WERI-Rb-1 (cell line): ENCODE results near the gene RMI2.

Experiments
- DNase-seq: peaks from one replicate; pipeline ENCODE4 v3.0.0-alpha.2; 2020
- H3K27ac ChIP-seq: fragments of 250-450 bp; sonication (Bioruptor Pico); 2 replicates; pipeline ENCODE4 v1.5.1; 2020; ENCODE audit warnings: mild to moderate bottlenecking, moderate library complexity
- H3K27me3 ChIP-seq: fragments of 250-450 bp; sonication (Bioruptor Pico); 2 replicates; pipeline ENCODE4 v1.5.1; 2021; ENCODE audit warnings: mild to moderate bottlenecking, low read depth, moderate library complexity; ENCODE audit not compliant: insufficient read depth, severe bottlenecking
- H3K36me3 ChIP-seq: fragments of 250-450 bp; sonication (Bioruptor Pico); 2 replicates; pipeline ENCODE4 v1.5.1; 2020; ENCODE audit warnings: mild to moderate bottlenecking, moderate library complexity
- H3K4me3 ChIP-seq: 2 replicates; pipeline ENCODE4 v1.5.1; 2011; ENCODE audit warnings: low read depth, mild to moderate bottlenecking, control low read depth, low read length
- H3K9me3 ChIP-seq: fragments of 250-450 bp; sonication (Bioruptor Pico); 2 replicates; pipeline ENCODE4 v1.5.1; 2021; ENCODE audit warnings: mild to moderate bottlenecking, moderate library complexity; ENCODE audit not compliant: severe bottlenecking
- CTCF ChIP-seq: IDR thresholded peaks from 2 replicates; pipeline ENCODE4 v1.5.1; 2011; ENCODE audit warnings: low read depth, mild to moderate bottlenecking, control low read depth, inconsistent platforms, low read length

Gene RMI2

GRCh38 chr16:11326084-11326736 is 19.0 kb upstream of the RMI2 start:
- TF ChIP-seq CTCF, result no peak
- Histone ChIP-seq H3K36me3 (no peaks in the 10 kb centered on the region), H3K4me3 (no peak overlapping the region), H3K9me3 (no peaks in the 10 kb centered on the region), H3K27ac (no peak overlapping the region), H3K27me3 (no peaks in the 10 kb centered on the region)
- no peak for DNase-seq

DNA sequence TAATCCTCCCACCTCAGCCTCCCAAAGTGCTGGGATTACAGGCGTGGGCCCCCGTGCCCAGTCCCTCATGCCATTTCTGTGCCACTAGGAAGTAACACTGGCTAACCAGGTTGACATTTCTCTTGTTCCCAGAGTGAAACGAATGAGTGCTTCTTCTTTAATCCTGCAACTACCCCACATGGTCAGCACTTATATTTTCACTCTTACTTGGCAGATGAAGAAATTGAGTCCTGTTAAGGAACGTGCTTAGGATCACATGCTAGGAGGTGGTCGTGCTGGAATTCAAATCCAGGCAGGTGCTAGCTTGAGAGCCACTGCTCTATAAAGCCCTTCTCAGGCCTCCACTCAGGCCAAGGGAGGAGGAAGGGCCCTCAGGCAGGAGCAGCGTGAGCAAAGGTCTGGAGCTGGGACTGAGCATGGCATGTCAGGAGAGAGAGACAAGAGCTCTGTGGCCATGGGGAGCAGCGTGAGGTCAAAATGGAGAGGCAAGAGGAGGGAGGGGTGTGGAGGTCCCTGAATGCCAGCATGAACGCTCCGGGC is 18.5 kb upstream of the RMI2 start:
- Histone ChIP-seq H3K36me3 (no peaks in the 10 kb centered on the region), H3K9me3 (no peaks in the 10 kb centered on the region), H3K27me3 (no peaks in the 10 kb centered on the region), H3K4me3 (no peak overlapping the region), H3K27ac (no peak overlapping the region)
- DNase-seq, result no peak
- TF ChIP-seq CTCF, result no peak

DNA sequence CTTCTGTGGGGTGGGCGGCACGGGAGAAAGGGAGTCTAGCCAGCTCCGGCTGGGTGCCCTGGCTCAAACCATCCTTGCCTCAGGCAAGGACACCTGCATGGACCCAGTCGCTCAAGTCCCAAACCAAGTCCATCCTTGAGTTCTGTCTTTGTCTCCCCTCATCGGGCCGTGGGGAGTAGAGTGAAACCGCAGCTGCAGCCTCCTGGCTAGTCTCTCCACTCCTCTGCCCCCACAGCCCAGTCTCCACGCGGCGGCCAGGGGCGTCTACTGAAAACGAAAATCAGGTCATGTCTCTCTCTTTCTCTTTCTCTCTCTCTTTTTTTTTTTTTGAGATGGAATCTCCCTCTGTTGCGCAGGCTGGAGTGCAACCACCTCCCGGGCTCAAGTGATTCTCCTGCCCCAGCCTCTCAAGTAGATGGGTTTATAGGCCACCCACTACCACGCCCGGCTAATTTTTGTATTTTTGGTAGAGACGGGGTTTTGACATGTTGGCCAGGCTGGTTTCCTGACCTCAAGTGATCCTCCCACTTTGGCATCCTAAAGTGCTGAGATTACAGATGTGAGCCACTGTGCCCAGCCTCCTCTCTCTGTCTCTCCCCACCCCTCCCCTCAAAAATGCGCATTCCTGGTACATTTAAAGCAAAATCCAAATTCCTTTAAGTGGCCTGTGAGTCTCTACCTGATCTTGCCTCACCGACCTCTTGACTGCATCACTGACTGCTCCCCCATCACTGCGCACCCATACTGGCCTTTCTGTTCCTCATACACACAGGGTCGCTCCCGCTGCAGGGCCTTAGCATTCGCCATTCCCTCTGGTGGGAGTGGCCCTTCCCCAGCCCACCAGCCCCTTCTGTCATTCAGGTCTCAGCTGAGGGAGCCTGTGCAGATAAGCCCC is 17.7 kb upstream of the RMI2 start:
- H3K9me3 ChIP-seq, result no peaks in the 10 kb centered on the region
- no peaks in the 10 kb centered on the region for H3K27me3 ChIP-seq
- no peaks in the 10 kb centered on the region for H3K36me3 ChIP-seq
- H3K27ac ChIP-seq, result no peak overlapping the region
- DNase-seq, result no peak
- no peak for TF ChIP-seq CTCF
- no peak overlapping the region for H3K4me3 ChIP-seq

DNA sequence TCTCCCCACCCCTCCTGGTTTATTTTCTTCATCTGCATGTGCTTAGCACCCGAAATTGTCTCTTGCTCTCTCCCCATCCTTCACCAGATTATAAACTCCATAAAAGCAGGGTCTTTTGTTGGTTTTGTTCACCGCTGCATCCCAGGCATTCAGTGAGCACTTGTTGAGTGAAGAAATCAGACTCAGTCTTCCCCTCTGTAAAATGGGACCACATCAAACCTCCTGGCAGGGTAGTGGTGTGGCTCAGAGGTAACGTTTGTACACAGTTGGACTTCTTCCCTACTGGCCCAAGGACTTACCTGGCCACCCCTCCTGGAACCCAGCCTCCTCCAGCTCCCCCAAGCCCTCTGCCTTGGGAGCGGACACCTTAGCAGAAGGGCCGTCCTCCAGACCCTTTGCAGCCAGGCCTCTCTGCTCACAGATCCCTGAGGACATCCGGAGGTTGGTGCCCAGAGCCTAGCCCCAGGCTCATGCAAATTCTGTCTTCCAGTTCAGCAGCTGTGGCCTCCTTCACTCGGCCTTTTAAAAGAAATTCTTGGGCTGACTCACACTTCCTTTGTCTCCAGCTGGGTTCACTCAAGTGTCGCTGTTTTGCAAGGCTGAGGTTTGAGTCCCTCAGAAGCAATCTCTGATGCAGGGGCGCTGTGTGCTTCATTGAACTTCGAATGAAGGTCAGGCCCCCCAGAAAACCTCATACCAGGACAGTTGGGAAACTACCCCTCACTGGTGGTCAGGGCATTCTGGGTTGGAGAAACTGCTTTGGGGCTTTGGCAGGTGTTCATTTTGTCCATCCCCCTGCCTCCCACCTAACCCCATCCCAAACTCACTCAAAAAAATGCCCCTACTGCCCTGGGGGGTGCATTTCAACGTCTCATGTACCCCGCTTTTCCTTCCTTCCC is 16.8 kb upstream of the RMI2 start:
- H3K27ac ChIP-seq, result no peak overlapping the region
- H3K36me3 ChIP-seq, result no peaks in the 10 kb centered on the region
- no peaks in the 10 kb centered on the region for H3K9me3 ChIP-seq
- H3K4me3 ChIP-seq, result no peak overlapping the region
- no peak for TF ChIP-seq CTCF
- H3K27me3 ChIP-seq, result no peaks in the 10 kb centered on the region
- DNase-seq, result no peak

DNA sequence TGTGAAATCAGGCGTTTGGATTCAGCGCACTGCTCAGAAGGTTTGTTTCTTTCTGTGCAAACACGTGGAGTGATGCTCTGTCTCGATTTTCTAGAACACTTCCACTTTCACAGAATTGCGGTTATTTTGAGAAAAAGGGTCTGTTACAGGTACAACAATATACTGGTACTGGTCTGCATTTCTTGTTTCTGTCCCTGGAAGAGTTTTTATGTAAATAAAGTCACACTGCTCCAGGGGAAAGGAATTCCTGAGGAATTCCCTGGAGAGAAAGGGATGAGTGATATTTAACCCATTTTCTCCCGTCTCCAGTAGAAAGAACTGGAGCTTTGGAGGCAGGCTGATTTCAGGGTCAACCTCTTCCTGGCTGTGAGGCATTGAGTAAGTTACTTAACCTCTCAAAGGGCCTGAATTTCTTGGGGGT is 16.2 kb upstream of the RMI2 start:
- Histone ChIP-seq H3K4me3 (no peak overlapping the region), H3K27me3 (no peaks in the 10 kb centered on the region), H3K9me3 (no peaks in the 10 kb centered on the region), H3K36me3 (no peaks in the 10 kb centered on the region), H3K27ac (no peak overlapping the region)
- no peak for TF ChIP-seq CTCF
- DNase-seq, result no peak
